Measurements from ENCODE around the gene GAS2.

GRCh38 chr11:22670830-22671229, 4.4 kb downstream of the GAS2 start:
- TF ChIP-seq CTCF (IDR thresholded peaks at IDR 0.05) = no peak
- no peak for TF ChIP-seq POLR2A (IDR thresholded peaks at IDR 0.05)
